ENCODE measurements around the gene XRCC2.

- TF ChIP-seq CTCF (IDR thresholded peaks at IDR 0.05; ENCODE audit: low read length) (no peak), EZH2 (optimal IDR thresholded peaks at IDR 0.05; ENCODE audit: low read depth, low read length) (no peak), EZH2phosphoT487 (IDR thresholded peaks at IDR 0.05; ENCODE audit: low read length) (no peak)
These were observed 7.4 kb upstream of the XRCC2 start for GRCh38 chr7:152683297-152683696.

Measured in MM.1S (cell line).